ENCODE data around the gene GUCA2A.

Gene GUCA2A

GRCh38 chr1:42130061-42130660 lies 34.4 kb downstream of the GUCA2A start:
- no peak for DNase-seq (ENCODE audit: low spot score)

DNA sequence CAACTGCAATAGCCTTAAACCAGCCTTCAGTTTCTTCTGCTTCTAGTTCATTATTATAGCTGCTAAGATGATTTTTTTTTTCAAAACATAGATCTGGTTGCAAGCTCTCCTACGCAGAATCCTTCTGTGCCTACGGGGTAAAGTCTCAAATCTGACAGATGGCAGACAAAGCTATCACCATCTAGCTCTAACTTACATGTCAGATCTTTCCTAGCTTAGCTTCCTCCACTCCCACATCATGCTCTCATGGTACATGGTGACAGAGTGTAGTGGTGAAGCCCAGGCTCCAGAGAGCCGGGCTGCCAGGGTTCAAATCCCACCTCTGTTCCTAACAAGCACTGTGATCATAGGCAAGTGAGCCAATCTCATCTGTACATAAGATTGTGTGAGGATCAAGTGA lies 35.6 kb downstream of the GUCA2A start:
- no peak for DNase-seq (ENCODE audit: low spot score)

- no peak for DNase-seq (ENCODE audit: low spot score)
Measured at GRCh38 chr1:42128499-42128898, 36.0 kb downstream of the GUCA2A start.

DNA sequence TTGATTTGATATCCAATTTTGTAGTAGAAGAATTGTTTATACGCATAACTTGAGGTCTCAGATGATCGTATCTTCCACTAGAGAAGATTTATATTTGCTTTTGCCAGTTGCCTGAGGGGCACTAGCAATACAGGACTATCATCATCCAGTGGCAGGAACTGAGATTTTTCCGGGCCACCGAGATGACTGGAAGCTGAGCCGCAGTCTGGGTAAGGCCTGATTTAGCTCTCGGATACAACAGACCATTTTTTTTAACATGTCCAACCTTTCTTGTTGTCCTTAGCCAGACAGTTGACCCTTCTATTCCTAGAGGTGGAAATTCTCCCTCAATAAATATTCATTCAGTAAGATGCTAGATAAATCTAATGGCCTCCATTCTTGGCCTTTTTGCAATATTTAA lies 36.8 kb downstream of the GUCA2A start:
- DNase-seq (ENCODE audit: low spot score), result no peak

DNA sequence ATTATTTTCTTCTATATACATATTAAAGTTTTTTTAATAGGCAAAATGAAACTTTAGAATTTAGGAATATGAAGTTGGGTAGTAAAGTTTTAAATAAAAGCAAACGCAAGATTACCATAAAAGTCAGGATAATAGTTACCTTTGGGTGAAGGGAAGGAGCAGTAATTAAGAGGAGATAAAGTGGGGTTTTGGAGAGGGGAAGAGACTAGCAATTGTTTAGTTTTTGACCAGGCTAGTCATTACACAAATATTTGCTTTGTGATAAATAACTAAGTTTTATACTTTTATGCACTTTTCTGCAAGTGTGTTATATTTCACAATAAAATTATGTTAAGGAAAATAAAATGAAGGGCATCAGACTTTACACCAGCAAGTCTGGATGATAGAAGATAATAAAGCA lies 39.0 kb downstream of the GUCA2A start:
- no peak for DNase-seq (ENCODE audit: low spot score)

DNA sequence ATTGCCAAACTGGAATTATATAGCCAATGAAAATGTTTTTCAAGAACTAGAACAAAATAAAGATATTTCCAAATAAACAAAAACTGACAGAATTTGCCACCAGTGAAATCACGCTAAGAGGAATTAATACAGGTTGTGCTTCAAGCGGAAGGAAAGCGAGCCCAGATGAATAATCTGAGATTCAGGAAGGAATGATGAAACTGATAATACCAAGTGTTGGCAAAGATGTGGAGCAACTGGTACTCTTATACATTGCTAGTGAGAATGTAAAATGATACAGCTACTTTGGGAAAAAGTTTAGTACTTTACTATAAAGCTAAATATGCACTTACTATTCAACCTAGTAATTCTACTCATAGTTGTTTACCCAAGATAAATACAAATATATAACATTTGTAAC lies 42.1 kb downstream of the GUCA2A start:
- no peak for DNase-seq (ENCODE audit: low spot score)

- DNase-seq (ENCODE audit: low spot score), result no peak
Measured at GRCh38 chr1:42118125-42118524, 46.4 kb downstream of the GUCA2A start.

DNA sequence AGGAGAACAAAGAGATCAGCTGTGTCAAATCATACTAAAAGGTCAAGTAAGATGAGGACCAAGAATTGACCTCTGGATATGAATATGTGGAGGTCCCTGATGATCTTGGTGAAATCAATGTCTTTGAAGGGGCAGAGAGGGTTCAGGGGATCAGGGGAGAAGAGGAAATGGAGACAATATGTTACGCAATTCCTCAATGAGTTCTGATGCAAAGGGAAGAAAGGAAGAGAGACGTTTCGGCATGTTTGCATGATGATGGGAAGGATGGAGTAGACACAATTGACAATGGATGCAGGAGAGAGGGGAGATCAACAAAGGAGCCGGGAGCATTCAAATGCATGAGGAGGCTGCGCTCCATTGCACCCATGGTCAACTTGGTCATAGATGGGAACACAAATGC lies 47.3 kb downstream of the GUCA2A start:
- DNase-seq (ENCODE audit: low spot score), result no peak

GRCh38 chr1:42114229-42114628 lies 50.3 kb downstream of the GUCA2A start:
- no peak for DNase-seq (ENCODE audit: low spot score)
